H9 (cell line): ENCODE data around the gene IL17RE. TPM values are rescaled to one million over a fixed set of nuclear protein-coding genes. Genes with fewer than 3 reads are reported as not detected.

Experiments
- DNase-seq: peaks from one replicate; pipeline ENCODE4 v3.0.0-alpha.2; 2017
- H2AFZ ChIP-seq: one replicate; pipeline ENCODE4 v1.6.1; 2013; ENCODE audit warnings: mild to moderate bottlenecking, low read length, control low read depth, moderate library complexity
- H2AK5ac ChIP-seq: 2 replicates; pipeline ENCODE4 v1.6.1; 2013; ENCODE audit warnings: low read length, control low read depth, mixed read lengths; ENCODE audit not compliant: insufficient read length
- H2BK120ac ChIP-seq: one replicate; pipeline ENCODE4 v1.6.1; 2013; ENCODE audit warnings: low read depth, mild to moderate bottlenecking, low read length, control low read depth, inconsistent platforms; ENCODE audit not compliant: poor library complexity, severe bottlenecking
- H2BK12ac ChIP-seq: 2 replicates; pipeline ENCODE4 v1.6.1; 2013; ENCODE audit warnings: low read length, control low read depth, mixed read lengths, low read depth; ENCODE audit not compliant: insufficient read length
- H2BK15ac ChIP-seq: 2 replicates; pipeline ENCODE4 v1.6.1; 2013; ENCODE audit warnings: low read depth, low read length, control low read depth
- H2BK20ac ChIP-seq: one replicate; pipeline ENCODE4 v1.6.1; 2013; ENCODE audit warnings: low read depth, mild to moderate bottlenecking, low read length, control low read depth, inconsistent platforms; ENCODE audit not compliant: poor library complexity, severe bottlenecking
- H2BK5ac ChIP-seq: 2 replicates; pipeline ENCODE4 v1.6.1; 2013; ENCODE audit warnings: low read length, control low read depth, mixed read lengths; ENCODE audit not compliant: insufficient read length
- H3K14ac ChIP-seq: 2 replicates; pipeline ENCODE4 v1.6.1; 2013; ENCODE audit warnings: low read length, control low read depth; ENCODE audit not compliant: insufficient read depth
- H3K18ac ChIP-seq: 2 replicates; pipeline ENCODE4 v1.6.1; 2013; ENCODE audit warnings: low read depth, mild to moderate bottlenecking, mixed read lengths, low read length, control low read depth; ENCODE audit not compliant: insufficient read length
- H3K23ac ChIP-seq: 2 replicates; pipeline ENCODE4 v1.6.1; 2013; ENCODE audit warnings: low read length, control low read depth, mixed read lengths, low read depth; ENCODE audit not compliant: insufficient read length
- H3K23me2 ChIP-seq: 2 replicates; pipeline ENCODE4 v1.6.1; 2013; ENCODE audit warnings: low read depth, mild to moderate bottlenecking, mixed read lengths, low read length, control low read depth; ENCODE audit not compliant: insufficient read length, poor library complexity, severe bottlenecking
- H3K27ac ChIP-seq: 2 replicates; pipeline ENCODE4 v1.5.1; 2013; ENCODE audit warnings: low read length, control low read depth, mixed read lengths, low read depth; ENCODE audit not compliant: insufficient read length
- H3K27me3 ChIP-seq: 2 replicates; pipeline ENCODE4 v1.6.1; 2013; ENCODE audit warnings: low read length, control low read depth, inconsistent platforms; ENCODE audit not compliant: insufficient read depth
- H3K4ac ChIP-seq: 2 replicates; pipeline ENCODE4 v1.6.1; 2013; ENCODE audit warnings: low read depth, mild to moderate bottlenecking, control low read depth, inconsistent platforms, low read length, moderate library complexity
- H3K4me1 ChIP-seq: 2 replicates; pipeline ENCODE4 v1.6.1; 2013; ENCODE audit warnings: low read length, control low read depth, inconsistent platforms; ENCODE audit not compliant: insufficient read depth
- H3K4me2 ChIP-seq: 2 replicates; pipeline ENCODE4 v1.6.1; 2013; ENCODE audit warnings: low read length, control low read depth, mixed read lengths; ENCODE audit not compliant: insufficient read length, insufficient read depth
- H3K56ac ChIP-seq: 2 replicates; pipeline ENCODE4 v1.6.1; 2013; ENCODE audit warnings: low read depth, mild to moderate bottlenecking, mixed read lengths, low read length, control low read depth; ENCODE audit not compliant: insufficient read length
- H3K79me1 ChIP-seq: 2 replicates; pipeline ENCODE4 v1.6.1; 2013; ENCODE audit warnings: low read depth, mild to moderate bottlenecking, moderate library complexity, low read length, control low read depth, inconsistent platforms; ENCODE audit not compliant: insufficient read depth, poor library complexity, severe bottlenecking
- H3K79me2 ChIP-seq: 2 replicates; pipeline ENCODE4 v1.6.1; 2013; ENCODE audit warnings: low read length, control low read depth, inconsistent platforms; ENCODE audit not compliant: insufficient read depth
- H3K9ac ChIP-seq: 2 replicates; pipeline ENCODE4 v1.6.1; 2013; ENCODE audit warnings: low read length, control low read depth, mixed read lengths; ENCODE audit not compliant: insufficient read length; ENCODE audit errors: extremely low read depth
- H3K9me3 ChIP-seq: one replicate; pipeline ENCODE4 v1.6.1; 2013; ENCODE audit warnings: low read depth, low read length, inconsistent platforms; ENCODE audit not compliant: control insufficient read depth
- H3T11ph ChIP-seq: one replicate; pipeline ENCODE4 v1.6.1; 2013; ENCODE audit warnings: mild to moderate bottlenecking, low read length, control low read depth, inconsistent platforms
- H4K20me1 ChIP-seq: one replicate; pipeline ENCODE4 v1.6.1; 2013; ENCODE audit not compliant: control insufficient read depth, insufficient read length, insufficient read depth
- H4K5ac ChIP-seq: 2 replicates; pipeline ENCODE4 v1.6.1; 2013; ENCODE audit warnings: low read depth, mild to moderate bottlenecking, mixed read lengths, low read length, control low read depth; ENCODE audit not compliant: insufficient read length
- H4K8ac ChIP-seq: replicated peaks from 2 replicates; pipeline ENCODE4 v1.6.1; 2013; ENCODE audit warnings: low read length, control low read depth, mixed read lengths, low read depth; ENCODE audit not compliant: insufficient read length
- H4K91ac ChIP-seq: 2 replicates; pipeline ENCODE4 v1.6.1; 2013; ENCODE audit warnings: low read depth, mild to moderate bottlenecking, moderate library complexity, mixed read lengths, low read length, control low read depth; ENCODE audit not compliant: insufficient read length
- H3K27ac Mint-ChIP-seq, 3 experiments: 2 replicates in 2 of 3; 3 replicates in 1 of 3; pipeline ENCODE4 v1.8.0; 2020 to 2021; ENCODE audit warnings: mixed read lengths in 3 of 3, mild to moderate bottlenecking in 1 of 3, moderate library complexity in 1 of 3
- H3K27me3 Mint-ChIP-seq: 2 replicates; pipeline ENCODE4 v1.8.0; 2021; ENCODE audit warnings: low read depth, mild to moderate bottlenecking, moderate library complexity, mixed read lengths
- H3K36me3 Mint-ChIP-seq, 3 experiments: 2 replicates in 2 of 3; 3 replicates in 1 of 3; pipeline ENCODE4 v1.8.0; 2020 to 2021; ENCODE audit warnings: low read depth in 3 of 3, mixed read lengths in 3 of 3; ENCODE audit not compliant: insufficient read depth in 1 of 3
- H3K4me1 Mint-ChIP-seq, 2 experiments: 2 replicates each; pipeline ENCODE4 v1.8.0; 2020; ENCODE audit warnings: mixed read lengths in 2 of 2
- H3K4me3 Mint-ChIP-seq, 2 experiments: 2 replicates in 1 of 2; 3 replicates in 1 of 2; pipeline ENCODE4 v1.8.0; 2020 to 2021; ENCODE audit warnings: mild to moderate bottlenecking in 2 of 2, mixed read lengths in 2 of 2, moderate library complexity in 1 of 2
- H3K9me3 Mint-ChIP-seq, 2 experiments: 2 replicates in 1 of 2; 3 replicates in 1 of 2; pipeline ENCODE4 v1.8.0; 2020; ENCODE audit warnings: mild to moderate bottlenecking in 2 of 2, mixed read lengths in 2 of 2, moderate library complexity in 1 of 2
- WGBS: extraction: QIAGEN DNeasy Blood & Tissue Kit; methylation state at CpG from one replicate; pipeline ENCODE4 v1.1.7; 2013; ENCODE audit warnings: missing lambda C conversion rate, low lambda C conversion rate, mixed read lengths; ENCODE audit not compliant: insufficient read length; ENCODE audit errors: extremely low coverage; 5-methylcytosine and 5-hydroxymethylcytosine counted together
- total RNA-seq: library from RNA; stranded (reverse); gene quantifications from 2 replicates; pipeline ENCODE4 v1.2.1, GENCODE V29; 2021
- TF ChIP-seq, protein P1 (sequence below): fragments of 200-600 bp; sonication (generic); conservative IDR thresholded peaks from 3 replicates; pipeline ENCODE4 v1.8.0; 2021; ENCODE audit warnings: antibody characterized with exemption, mild to moderate bottlenecking

Gene IL17RE
- total RNA-seq, 1 experiment from 2014 or later = 2.1 TPM

DNA sequence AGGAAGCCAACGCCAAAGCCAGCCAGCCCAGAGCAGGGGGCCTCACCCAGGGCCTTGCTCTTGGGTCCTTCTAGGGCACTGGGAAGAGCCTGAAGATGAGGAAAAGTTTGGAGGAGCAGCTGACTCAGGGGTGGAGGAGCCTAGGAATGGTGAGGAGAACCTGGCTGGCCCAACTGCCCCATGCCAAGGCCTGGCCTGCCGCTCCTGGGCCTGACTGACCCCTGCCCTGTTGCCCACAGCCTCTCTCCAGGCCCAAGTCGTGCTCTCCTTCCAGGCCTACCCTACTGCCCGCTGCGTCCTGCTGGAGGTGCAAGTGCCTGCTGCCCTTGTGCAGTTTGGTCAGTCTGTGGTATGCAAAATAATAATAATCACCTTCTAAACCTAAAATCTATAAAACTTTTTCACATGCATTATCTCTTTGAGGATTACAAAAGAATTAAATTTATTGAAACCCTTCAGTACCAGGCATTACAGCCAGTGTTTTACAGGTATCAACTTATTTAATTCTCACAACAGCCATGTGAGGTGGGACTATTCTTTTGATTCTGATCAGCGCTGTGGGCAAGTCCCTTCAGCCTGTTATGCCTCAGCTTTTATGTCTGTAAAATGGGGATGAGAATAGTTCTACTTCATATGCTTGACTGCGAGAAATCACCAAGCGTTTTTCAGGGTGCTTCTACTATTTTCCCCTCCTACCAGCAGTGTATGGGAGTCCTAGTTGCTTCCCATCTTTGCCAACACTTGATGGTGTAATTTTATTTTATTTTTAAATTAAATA, 15.8 kb downstream of the IL17RE start:
- Histone ChIP-seq H3K18ac (no peak overlapping the region), H3K27me3 (no peaks in the 10 kb centered on the region; the same call in 1 of the 2 replicates), H3K23me2 (peaks cover 15% of the 10 kb centered on the region), H3K23ac (no peak overlapping the region), H3K9ac (no peak overlapping the region), H3K79me1 (no peaks in the 10 kb centered on the region), H4K5ac (no peak overlapping the region), H3K4me1 (peaks cover 4% of the 10 kb centered on the region; the same call in 1 of the 2 replicates), H3K9me3 (no peaks in the 10 kb centered on the region), H3K79me2 (no peaks in the 10 kb centered on the region), H4K20me1 (no peaks in the 10 kb centered on the region), H2BK15ac (no peak overlapping the region), H2BK120ac (no peak overlapping the region), H4K8ac (no peak overlapping the region), H2AK5ac (no peak overlapping the region), H3K56ac (no peak overlapping the region), H3K14ac (no peak overlapping the region), H3T11ph (no peak overlapping the region), H2BK12ac (no peak overlapping the region), H2BK20ac (no peak overlapping the region), H3K4ac (no peak overlapping the region), H3K27ac (no peak overlapping the region), H2BK5ac (no peak overlapping the region), H4K91ac (no peak overlapping the region), H2AFZ (no peak overlapping the region), H3K4me2 (no peak overlapping the region)
- DNase-seq = no peak
- no CpG with 5 or more reads among the region's 8 CpGs for WGBS
- peaks cover 15 to 27% of the 10 kb centered on the region in 2 experiments for H3K4me1 Mint-ChIP-seq
- no peak overlapping the region for H3K4me3 Mint-ChIP-seq
- peaks cover 15% of the 10 kb centered on the region for H3K27me3 Mint-ChIP-seq
- no peak overlapping the region for H3K27ac Mint-ChIP-seq
- TF ChIP-seq, protein P1, sequence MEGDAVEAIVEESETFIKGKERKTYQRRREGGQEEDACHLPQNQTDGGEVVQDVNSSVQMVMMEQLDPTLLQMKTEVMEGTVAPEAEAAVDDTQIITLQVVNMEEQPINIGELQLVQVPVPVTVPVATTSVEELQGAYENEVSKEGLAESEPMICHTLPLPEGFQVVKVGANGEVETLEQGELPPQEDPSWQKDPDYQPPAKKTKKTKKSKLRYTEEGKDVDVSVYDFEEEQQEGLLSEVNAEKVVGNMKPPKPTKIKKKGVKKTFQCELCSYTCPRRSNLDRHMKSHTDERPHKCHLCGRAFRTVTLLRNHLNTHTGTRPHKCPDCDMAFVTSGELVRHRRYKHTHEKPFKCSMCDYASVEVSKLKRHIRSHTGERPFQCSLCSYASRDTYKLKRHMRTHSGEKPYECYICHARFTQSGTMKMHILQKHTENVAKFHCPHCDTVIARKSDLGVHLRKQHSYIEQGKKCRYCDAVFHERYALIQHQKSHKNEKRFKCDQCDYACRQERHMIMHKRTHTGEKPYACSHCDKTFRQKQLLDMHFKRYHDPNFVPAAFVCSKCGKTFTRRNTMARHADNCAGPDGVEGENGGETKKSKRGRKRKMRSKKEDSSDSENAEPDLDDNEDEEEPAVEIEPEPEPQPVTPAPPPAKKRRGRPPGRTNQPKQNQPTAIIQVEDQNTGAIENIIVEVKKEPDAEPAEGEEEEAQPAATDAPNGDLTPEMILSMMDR = no peak
- no peaks in the 10 kb centered on the region for H3K36me3 Mint-ChIP-seq
- H3K9me3 Mint-ChIP-seq = no peaks in the 10 kb centered on the region
